K562 (cell line): ENCODE data around the gene LY6G5B. TPM values are rescaled to one million over a fixed set of nuclear protein-coding genes. Genes with fewer than 3 reads are reported as not detected.

Experiments
- ARID2 ChIP-seq: fragments of 450-650 bp; IDR thresholded peaks from 2 replicates; pipeline ENCODE4 v1.6.1; 2017; ENCODE audit warnings: antibody characterized with exemption, mild to moderate bottlenecking
- BRD4 ChIP-seq: fragments of 200-600 bp; sonication (generic); IDR thresholded peaks from 2 replicates; pipeline ENCODE4 v1.6.1; 2017; ENCODE audit warnings: inconsistent platforms
- CBX5 ChIP-seq: IDR thresholded peaks from 2 replicates; pipeline ENCODE4 v1.6.1; 2014; ENCODE audit warnings: low read depth, borderline replicate concordance
- CHCHD3 ChIP-seq: fragments of 250-450 bp; sonication (Bioruptor Pico); IDR thresholded peaks from 2 replicates; pipeline ENCODE4 v2.1.2; 2022; ENCODE audit warnings: mild to moderate bottlenecking
- DNMT1 ChIP-seq: fragments of 450-650 bp; IDR thresholded peaks from 2 replicates; pipeline ENCODE4 v1.6.1; 2016; ENCODE audit warnings: antibody characterized with exemption, mild to moderate bottlenecking
- EHMT2 ChIP-seq: fragments of 450-650 bp; IDR thresholded peaks from 2 replicates; pipeline ENCODE4 v1.6.1; 2018; ENCODE audit warnings: antibody characterized with exemption
- HDGF ChIP-seq: fragments of 450-650 bp; IDR thresholded peaks from 2 replicates; pipeline ENCODE4 v1.6.1; 2016
- ILK ChIP-seq: fragments of 450-650 bp; IDR thresholded peaks from 2 replicates; pipeline ENCODE4 v1.6.1; 2016; ENCODE audit warnings: missing genetic modification characterization, low read depth, mild to moderate bottlenecking, missing compliant biosample characterization, moderate library complexity, borderline replicate concordance
- JUND ChIP-seq, 2 experiments: IDR thresholded peaks; 2 replicates in 1 of 2; 3 replicates in 1 of 2; pipeline ENCODE4 v1.6.1; 2011; ENCODE audit warnings: borderline replicate concordance in 2 of 2, low read depth in 2 of 2, low read length in 2 of 2, improper control_type of control experiment in 1 of 2, missing biosample characterization in 1 of 2, missing genetic modification characterization in 1 of 2, missing genetic modification reagents in 1 of 2
- KDM4B ChIP-seq, 2 experiments: fragments of 450-650 bp in 1 of 2; sonication (generic) in 1 of 2; IDR thresholded peaks; 2 replicates each; pipeline ENCODE4 v1.6.1; 2016 to 2017; ENCODE audit warnings: borderline replicate concordance in 2 of 2, antibody characterized with exemption in 1 of 2, low read depth in 1 of 2, mild to moderate bottlenecking in 1 of 2
- L3MBTL2 ChIP-seq: fragments of 450-650 bp; IDR thresholded peaks from 2 replicates; pipeline ENCODE4 v1.6.1; 2016; ENCODE audit warnings: mild to moderate bottlenecking, moderate library complexity
- MAFG ChIP-seq: fragments of 450-650 bp; conservative IDR thresholded peaks from 2 replicates; pipeline ENCODE4 v1.6.1; 2016; ENCODE audit warnings: missing genetic modification characterization, missing compliant biosample characterization
- MBD2 ChIP-seq: sonication (generic); IDR thresholded peaks from 2 replicates; pipeline ENCODE4 v1.6.1; 2016; ENCODE audit warnings: low read depth, borderline replicate concordance
- MTA2 ChIP-seq: fragments of 450-650 bp; IDR thresholded peaks from 2 replicates; pipeline ENCODE4 v1.6.1; 2016; ENCODE audit warnings: low read depth
- NBN ChIP-seq: fragments of 450-650 bp; IDR thresholded peaks from 2 replicates; pipeline ENCODE4 v1.6.1; 2016; ENCODE audit warnings: low read depth, mild to moderate bottlenecking
- NCOA1 ChIP-seq: fragments of 450-650 bp; IDR thresholded peaks from 2 replicates; pipeline ENCODE4 v1.6.1; 2016; ENCODE audit warnings: low read depth
- NFIC ChIP-seq: fragments of 450-650 bp; IDR thresholded peaks from 2 replicates; pipeline ENCODE4 v1.6.1; 2017; ENCODE audit warnings: mild to moderate bottlenecking, inconsistent platforms
- SETDB1 ChIP-seq: IDR thresholded peaks from one replicate; pipeline ENCODE4 v1.6.1; 2012; ENCODE audit warnings: low read length, control low read depth, inconsistent platforms
- STAT5B ChIP-seq: fragments of 250-450 bp; sonication (Bioruptor Pico); IDR thresholded peaks from 2 replicates; pipeline ENCODE4 v1.8.0; 2021; ENCODE audit warnings: mild to moderate bottlenecking, inconsistent platforms
- TAF1 ChIP-seq: IDR thresholded peaks from 2 replicates; pipeline ENCODE4 v1.6.1; 2011; ENCODE audit warnings: mild to moderate bottlenecking, low read length, moderate library complexity; ENCODE audit not compliant: insufficient read depth, control insufficient read depth, severe bottlenecking; ENCODE audit errors: extremely low read depth
- XRCC4 ChIP-seq: IDR thresholded peaks from one replicate; pipeline ENCODE4 v1.6.1; 2011; ENCODE audit not compliant: insufficient read depth, insufficient read length; ENCODE audit errors: extremely low read depth
- ZFX ChIP-seq: sonication (generic); formaldehyde crosslinking; IDR thresholded peaks from 2 replicates; pipeline ENCODE4 v1.8.0; 2022; ENCODE audit warnings: mild to moderate bottlenecking, missing genetic modification reagents, moderate library complexity
- ZNF133 ChIP-seq: fragments of 250-450 bp; sonication (Bioruptor Pico); IDR thresholded peaks from 2 replicates; pipeline ENCODE4 v1.4.0; 2020; ENCODE audit warnings: mild to moderate bottlenecking
- ZNF184 ChIP-seq: sonication (generic); formaldehyde crosslinking; IDR thresholded peaks from 2 replicates; pipeline ENCODE4 v1.5.0; 2020; ENCODE audit warnings: missing genetic modification reagents
- ZNF24 ChIP-seq: fragments of 450-650 bp; IDR thresholded peaks from 2 replicates; pipeline ENCODE4 v1.6.1; 2016
- ZNF512 ChIP-seq: IDR thresholded peaks from 2 replicates; pipeline ENCODE4 v1.6.1; 2016; ENCODE audit warnings: missing genetic modification characterization, missing compliant biosample characterization
- ZNF584 ChIP-seq: fragments of 200-800 bp; sonication (Bioruptor generic); IDR thresholded peaks from 2 replicates; pipeline ENCODE4 v1.6.1; 2016; ENCODE audit warnings: low read depth, mild to moderate bottlenecking, missing genetic modification characterization, missing compliant biosample characterization
- ZSCAN29 ChIP-seq: fragments of 450-650 bp; IDR thresholded peaks from 2 replicates; pipeline ENCODE4 v1.6.1; 2017
- polyA plus RNA-seq, 8 experiments: library from polyadenylated mRNA; depleted of rRNA in 4 of 8; stranded (reverse) in 5 of 8; unstranded in 3 of 8; fragments of >200 nt; fragmentation: Nextera tagmentation in 2 of 8; fragmentation: Illumina TruSeq in 1 of 8; extraction: Ambion mirVana in 2 of 8; extraction: Trizol in 1 of 8; gene quantifications; 2 replicates each; pipeline versions ENCODE4 v1.2.1 to v1.2.3, GENCODE V29; 2011 to 2014; ENCODE audit warnings: inconsistent platforms in 1 of 8, missing spikeins in 1 of 8
- total RNA-seq, 7 experiments: library from RNA; depleted of rRNA in 6 of 7; stranded (reverse); fragments of >200 nt in 6 of 7; fragmentation: Illumina TruSeq in 2 of 7; extraction: Trizol in 2 of 7; gene quantifications; 2 replicates each; pipeline versions ENCODE4 v1.2.1 to v1.2.3, GENCODE V29; 2011 to 2021; ENCODE audit warnings: low replicate concordance in 1 of 7
- TF ChIP-seq, protein P1 (sequence below): sonication (generic); formaldehyde crosslinking; IDR thresholded peaks from 2 replicates; pipeline ENCODE4 v1.8.0; 2022; ENCODE audit warnings: missing genetic modification reagents, mild to moderate bottlenecking, moderate library complexity, borderline replicate concordance

LY6G5B gene
- total and polyA plus RNA-seq, 9 of the 15 experiments (the other 6 are each of a cell fraction or from before 2014, with no cell fraction given), result 6.0 to 27.0 (median 7.5) TPM

GRCh38 chr6:31686483-31686882 is 16.7 kb downstream of the LY6G5B start (continued):
- 0 out of 2 replicates have a peak, but pooled peaks have one; percentile 46 for TF ChIP-seq EHMT2
- no peak for TF ChIP-seq ZNF184
- TF ChIP-seq NCOA1, result no peak; the same call in 1 of the 2 replicates
- TF ChIP-seq, protein P1, sequence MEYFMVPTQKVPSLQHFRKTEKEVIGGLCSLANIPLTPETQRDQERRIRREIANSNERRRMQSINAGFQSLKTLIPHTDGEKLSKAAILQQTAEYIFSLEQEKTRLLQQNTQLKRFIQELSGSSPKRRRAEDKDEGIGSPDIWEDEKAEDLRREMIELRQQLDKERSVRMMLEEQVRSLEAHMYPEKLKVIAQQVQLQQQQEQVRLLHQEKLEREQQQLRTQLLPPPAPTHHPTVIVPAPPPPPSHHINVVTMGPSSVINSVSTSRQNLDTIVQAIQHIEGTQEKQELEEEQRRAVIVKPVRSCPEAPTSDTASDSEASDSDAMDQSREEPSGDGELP (CRISPR knock-in tag), result 0 out of 2 replicates have a peak, but pooled peaks have one; percentile 6
- no peak for TF ChIP-seq STAT5B (CRISPR knock-in tag)
- peak; percentile 97 for TF ChIP-seq HDGF
- TF ChIP-seq KDM4B (IDR thresholded peaks at IDR 0.05; ENCODE audit: borderline replicate concordance in 2 of 2, low read depth in 1 of 2), result no peak
- TF ChIP-seq NBN, result no peak
- no peak for TF ChIP-seq ILK (tag)
- TF ChIP-seq CHCHD3 (CRISPR knock-in tag), result no peak
- TF ChIP-seq SETDB1, result no peak
- TF ChIP-seq MTA2, result peak; percentile 60
- TF ChIP-seq ZNF512 (tag), result no peak
- TF ChIP-seq ZNF584, result no peak
- peak; percentile 31; the same call in 1 of the 2 replicates for TF ChIP-seq JUND (IDR thresholded peaks at IDR 0.05; ENCODE audit: borderline replicate concordance, low read depth, low read length)
- no peak; the same call in 2 of the 3 replicates for TF ChIP-seq JUND (tag; IDR thresholded peaks at IDR 0.05; ENCODE audit: borderline replicate concordance, low read depth, low read length)
- TF ChIP-seq CBX5, result no peak
- TF ChIP-seq ZSCAN29, result peak; percentile 53; the same call in 1 of the 2 replicates
- no peak for TF ChIP-seq L3MBTL2
- TF ChIP-seq MAFG (tag), result no peak
- peak; percentile 1 for TF ChIP-seq TAF1
- no peak for TF ChIP-seq BRD4
- 0 out of 2 replicates have a peak, but pooled peaks have one; percentile 21 for TF ChIP-seq ZNF133
- no peak for TF ChIP-seq MBD2
- TF ChIP-seq NFIC, result peak; percentile 38; the same call in 1 of the 2 replicates
- no peak for TF ChIP-seq ZFX (CRISPR knock-in tag)
- TF ChIP-seq DNMT1, result no peak
- 0 out of 2 replicates have a peak, but pooled peaks have one; percentile 14 for TF ChIP-seq ZNF24
- no peak for TF ChIP-seq XRCC4
- TF ChIP-seq ARID2, result 0 out of 2 replicates have a peak, but pooled peaks have one; percentile 10
